Body of pancreas (tissue), 4 donors: ENCODE results near the gene DRAM1.

Source experiments
- CTCF ChIP-seq, 7 experiments: fragments of 450-650 bp in 4 of 7; fragments of 200-600 bp in 3 of 7; sonication (generic) in 3 of 7; IDR thresholded peaks; one replicate each; pipeline ENCODE4 v1.5.1; 2016 to 2019; ENCODE audit warnings: antibody characterized with exemption in 7 of 7
- POLR2A ChIP-seq, 3 donors: fragments of 450-650 bp; IDR thresholded peaks; one replicate each; pipeline ENCODE4 v1.6.1; 2016; ENCODE audit warnings: antibody characterized with exemption in 3 of 3, mild to moderate bottlenecking in 2 of 3

- no peak for TF ChIP-seq CTCF (IDR thresholded peaks at IDR 0.05)
- no peak for TF ChIP-seq POLR2A (IDR thresholded peaks at IDR 0.05)
Measured at GRCh38 chr12:101889211-101889752, 11.9 kb downstream of the DRAM1 start.
